CD4-positive, alpha-beta T cell treated with Interleukin-15 for 1 hour (primary cell): ENCODE measurements around the gene ZC3H4.
A peak's percentile ranks its signal among the peaks of the same experiment; 100 is the strongest.

Source experiments
- DNase-seq: peaks from one replicate; pipeline ENCODE4 v3.0.0-alpha.2; 2020

Gene ZC3H4

GRCh38 chr19:47044946-47045866 lies 68.4 kb downstream of the ZC3H4 start:
- DNase-seq, result no peak

GRCh38 chr19:47040869-47041268 lies 72.7 kb downstream of the ZC3H4 start:
- DNase-seq, result no peak

- DNase-seq, result no peak
Observed at GRCh38 chr19:47039239-47039874, 74.2 kb downstream of the ZC3H4 start.

GRCh38 chr19:47037766-47038165 lies 75.8 kb downstream of the ZC3H4 start:
- no peak for DNase-seq

- no peak for DNase-seq
Observed at GRCh38 chr19:47036097-47036651, 77.4 kb downstream of the ZC3H4 start.

GRCh38 chr19:47035127-47036096 lies 78.2 kb downstream of the ZC3H4 start:
- peak; percentile 93 for DNase-seq

- DNase-seq, result peak; percentile 66
Observed at GRCh38 chr19:47032171-47032811, 81.3 kb downstream of the ZC3H4 start.

- DNase-seq, result no peak
Observed at GRCh38 chr19:47028195-47028601, 85.4 kb downstream of the ZC3H4 start.

- DNase-seq, result no peak
Observed at GRCh38 chr19:47027586-47028088, 85.9 kb downstream of the ZC3H4 start.

GRCh38 chr19:47026889-47027288 lies 86.7 kb downstream of the ZC3H4 start:
- DNase-seq, result no peak

GRCh38 chr19:47026156-47026555 lies 87.4 kb downstream of the ZC3H4 start:
- no peak for DNase-seq

- DNase-seq, result no peak
Observed at GRCh38 chr19:47024502-47024901, 89.1 kb downstream of the ZC3H4 start.

GRCh38 chr19:47023448-47023794 lies 90.2 kb downstream of the ZC3H4 start:
- no peak for DNase-seq

GRCh38 chr19:47022541-47023447 lies 90.8 kb downstream of the ZC3H4 start:
- DNase-seq, result no peak

GRCh38 chr19:47022140-47022536 lies 91.4 kb downstream of the ZC3H4 start:
- no peak for DNase-seq

- DNase-seq, result no peak
Observed at GRCh38 chr19:47021536-47022139, 91.9 kb downstream of the ZC3H4 start.

- no peak for DNase-seq
Observed at GRCh38 chr19:47020992-47021496, 92.5 kb downstream of the ZC3H4 start.

- no peak for DNase-seq
Observed at GRCh38 chr19:47020132-47020805, 93.3 kb downstream of the ZC3H4 start.

- DNase-seq, result no peak
Observed at GRCh38 chr19:47019431-47020041, 94.0 kb downstream of the ZC3H4 start, which contains the start of gene NPAS1. Gene NPAS1 (plus strand): TSS chr19:47019837. CDS start chr19:47021048, 1,211 bp downstream.
